NCI-H69 (cell line): ENCODE results near the gene GJA3.
"Not testable (repeated sequence)": the region's sequence is repeated elsewhere in the genome, so short reads cannot be mapped to it uniquely, and the experiment has no call there.

Experiments
- DNase-seq: peaks from one replicate; lab custom pipeline; 2025; lab: John Stamatoyannopoulos, UW

Gene GJA3

DNA sequence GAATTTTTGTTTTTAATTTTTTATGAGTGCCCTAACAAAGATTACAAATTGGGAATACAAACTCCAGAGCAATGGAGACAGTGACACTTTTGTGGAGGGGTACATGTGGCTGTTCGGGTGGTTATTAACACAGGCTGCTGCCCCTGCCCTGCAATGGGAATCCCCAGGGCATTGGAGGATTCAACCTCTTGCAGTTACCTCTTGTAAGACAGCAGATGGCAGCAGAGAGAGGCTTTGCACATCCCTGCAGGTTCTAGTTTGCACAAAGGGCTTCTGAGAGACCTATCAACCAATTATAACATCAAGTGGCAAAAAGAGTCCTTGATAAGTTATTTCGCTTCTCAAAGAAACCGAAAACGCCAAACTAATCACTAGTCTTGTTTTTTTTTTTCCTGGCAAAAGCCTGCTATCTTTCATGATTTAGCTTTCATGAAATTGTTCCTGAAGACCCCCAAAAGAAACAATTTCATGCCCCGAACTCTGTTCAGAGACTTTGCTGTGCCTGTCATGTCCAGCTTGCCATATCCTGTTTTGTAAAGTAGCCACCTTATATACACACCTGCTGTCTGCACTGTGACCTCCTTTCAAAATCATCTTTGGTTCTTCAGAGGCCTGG is 21.5 kb upstream of the GJA3 start:
- peak; percentile 63 for DNase-seq

DNA sequence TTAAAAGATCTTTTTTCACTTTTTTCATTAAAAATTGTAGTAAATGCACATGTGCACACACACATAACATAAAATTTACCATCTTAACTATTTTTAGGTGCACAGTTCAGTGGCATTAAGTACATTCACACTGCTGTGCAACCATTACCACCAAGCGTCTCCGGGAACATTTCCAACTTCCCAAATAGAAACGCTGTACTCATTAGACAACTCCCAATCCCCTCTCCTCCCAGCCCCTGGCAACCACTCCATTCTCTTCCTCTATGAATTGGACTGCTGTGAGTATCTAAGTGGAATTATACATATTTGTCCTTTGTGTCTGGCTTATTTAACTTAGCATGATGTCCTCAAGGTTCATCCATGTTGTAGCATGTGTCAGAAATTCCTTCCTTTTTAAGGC is 20.3 kb upstream of the GJA3 start:
- no peak for DNase-seq

DNA sequence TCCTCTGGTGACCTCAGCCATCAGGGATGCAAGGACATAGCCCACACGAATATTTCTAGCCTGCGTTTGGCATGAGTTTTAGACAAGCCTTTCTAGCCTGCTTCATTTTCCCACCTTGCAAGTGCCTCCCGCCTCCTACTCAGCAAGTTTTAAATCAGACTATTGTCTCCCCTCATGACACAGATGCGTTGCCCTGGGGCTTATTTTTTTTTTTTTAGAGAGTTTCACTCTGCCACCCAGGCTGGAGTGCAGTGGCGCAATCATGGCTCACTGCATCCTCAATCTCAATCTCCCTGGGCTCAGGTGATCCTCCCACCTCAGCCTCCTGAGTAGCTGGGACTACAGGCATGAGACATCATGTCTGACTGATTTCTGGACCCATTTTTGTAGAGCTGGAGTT is 17.3 kb upstream of the GJA3 start:
- DNase-seq, result no peak

DNA sequence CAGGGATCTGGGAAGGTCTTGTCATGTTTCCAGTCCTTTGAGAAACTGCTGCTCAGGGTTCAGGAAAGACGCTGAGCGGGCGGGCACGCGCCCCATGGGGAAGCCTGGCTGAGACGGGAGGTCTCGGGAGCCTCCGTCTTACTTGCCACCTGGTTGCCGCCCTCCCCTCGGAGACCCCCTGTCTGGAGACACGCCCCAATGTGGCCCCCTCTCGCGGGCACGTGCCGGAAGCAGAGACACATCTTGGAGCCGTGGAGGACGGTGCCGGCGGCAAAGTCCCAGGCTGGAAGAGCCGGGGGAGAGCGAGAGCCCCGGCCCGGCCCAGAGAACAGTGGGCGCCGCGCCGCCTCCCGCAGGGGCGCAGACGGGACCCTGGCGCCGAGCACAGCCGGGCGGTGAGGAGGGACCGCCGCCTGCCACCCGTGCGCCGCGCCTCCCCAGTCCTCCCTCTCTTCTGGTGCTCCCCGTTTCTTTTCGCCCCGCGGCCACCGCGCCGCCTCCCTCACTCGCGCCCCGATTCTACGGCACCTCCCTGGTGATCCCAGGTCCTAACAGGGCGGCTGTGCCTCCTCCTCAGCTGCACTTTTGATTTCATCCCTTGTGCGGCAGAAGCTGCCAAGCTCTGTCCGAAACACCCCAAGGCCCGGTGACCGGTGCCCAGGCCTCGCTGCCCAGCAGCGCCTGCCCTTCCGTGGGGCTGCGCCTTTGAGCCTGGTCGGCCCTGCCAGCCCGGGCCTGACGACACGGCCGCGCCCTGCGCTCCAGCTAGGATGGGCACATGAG is 16.4 kb upstream of the GJA3 start:
- DNase-seq, result no peak

DNA sequence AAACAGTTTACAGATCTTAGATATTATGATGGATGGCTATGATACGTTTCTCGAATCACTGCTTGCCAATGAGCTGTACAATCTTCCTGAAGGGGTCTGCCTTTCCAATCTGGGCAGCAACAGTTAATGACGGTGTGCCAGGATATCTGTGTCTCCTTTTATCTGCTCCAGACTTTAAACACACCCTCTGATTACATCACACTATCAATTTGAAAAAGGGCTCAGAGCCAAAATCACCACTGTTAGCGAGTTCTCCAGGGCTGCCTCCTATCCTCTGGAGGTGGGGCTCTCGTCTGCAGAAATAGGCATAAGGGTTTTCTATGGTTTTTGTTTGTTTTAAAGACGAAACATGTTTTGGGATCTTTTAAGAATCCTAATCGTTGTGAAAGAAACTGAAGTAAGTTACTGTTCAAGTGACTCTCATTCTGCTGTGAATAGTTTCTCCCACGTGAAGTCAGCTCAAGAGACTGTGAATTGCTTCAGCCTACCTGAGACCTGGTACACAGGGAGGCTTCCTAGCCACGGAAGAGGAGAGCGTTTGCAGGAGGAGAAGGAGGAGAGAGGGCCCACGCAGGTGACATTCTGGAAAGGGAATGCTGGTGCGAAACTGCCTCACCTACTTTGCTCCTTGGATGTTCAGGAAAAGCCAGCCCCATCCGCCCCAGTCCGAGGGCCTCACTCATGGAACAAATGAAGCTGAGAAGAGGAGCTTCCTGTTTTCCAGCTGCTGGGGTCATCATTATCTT is 15.2 kb upstream of the GJA3 start:
- peak; percentile 37 for DNase-seq

DNA sequence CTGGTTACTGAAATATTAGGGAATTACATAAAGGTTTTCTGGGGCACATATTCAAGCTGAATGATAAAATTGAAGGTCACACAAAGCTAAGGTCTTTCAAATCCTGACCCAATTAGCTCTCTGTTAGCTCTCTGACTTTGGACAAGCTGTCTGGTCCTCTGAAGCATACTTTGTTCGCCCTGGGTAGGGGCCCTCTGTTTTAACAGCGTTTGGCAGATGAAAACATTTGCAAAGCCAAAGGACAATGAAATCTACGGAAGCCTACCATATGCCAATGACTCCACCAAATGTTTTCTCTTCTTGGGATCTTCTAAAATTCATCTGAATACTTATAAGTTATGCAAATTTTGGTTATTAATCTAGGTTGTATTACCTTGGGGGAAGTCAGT is 14.5 kb upstream of the GJA3 start:
- no peak for DNase-seq

DNA sequence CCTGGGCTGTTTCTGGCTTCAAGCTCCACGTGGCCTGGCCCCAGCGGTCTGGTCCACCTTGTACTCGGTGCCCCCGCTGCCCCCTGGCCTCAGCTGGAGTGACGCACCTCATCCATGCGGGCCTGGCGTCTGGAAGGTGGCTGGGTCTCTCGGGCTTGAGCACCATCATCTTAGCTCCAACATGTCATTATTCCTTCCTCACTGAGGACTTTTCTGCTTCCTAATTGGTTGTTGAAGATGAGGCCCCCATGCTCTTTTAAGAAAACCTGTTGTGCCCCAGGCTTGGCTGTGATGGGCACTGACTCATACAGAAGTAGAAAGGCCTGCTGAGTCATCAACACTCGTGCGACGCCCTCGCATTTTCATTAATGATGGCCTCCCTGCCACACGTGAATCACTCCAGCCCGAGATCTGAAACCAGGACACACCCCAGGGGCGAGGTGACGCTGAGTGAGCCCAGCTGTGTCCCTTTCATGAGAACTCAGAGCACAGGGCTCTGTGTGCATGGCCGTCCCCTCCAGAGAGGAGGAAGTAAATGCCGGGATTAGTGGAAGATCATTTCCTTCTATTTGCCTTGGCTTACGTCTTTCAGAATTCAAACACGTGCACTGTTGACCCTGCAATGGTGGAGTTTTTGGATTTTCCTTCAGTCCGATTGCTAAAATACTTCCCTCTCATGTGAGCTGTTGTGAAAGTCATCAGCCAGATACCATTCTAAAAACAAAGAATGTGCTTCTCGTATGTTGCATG is 14.0 kb upstream of the GJA3 start:
- peak; percentile 68 for DNase-seq

DNA sequence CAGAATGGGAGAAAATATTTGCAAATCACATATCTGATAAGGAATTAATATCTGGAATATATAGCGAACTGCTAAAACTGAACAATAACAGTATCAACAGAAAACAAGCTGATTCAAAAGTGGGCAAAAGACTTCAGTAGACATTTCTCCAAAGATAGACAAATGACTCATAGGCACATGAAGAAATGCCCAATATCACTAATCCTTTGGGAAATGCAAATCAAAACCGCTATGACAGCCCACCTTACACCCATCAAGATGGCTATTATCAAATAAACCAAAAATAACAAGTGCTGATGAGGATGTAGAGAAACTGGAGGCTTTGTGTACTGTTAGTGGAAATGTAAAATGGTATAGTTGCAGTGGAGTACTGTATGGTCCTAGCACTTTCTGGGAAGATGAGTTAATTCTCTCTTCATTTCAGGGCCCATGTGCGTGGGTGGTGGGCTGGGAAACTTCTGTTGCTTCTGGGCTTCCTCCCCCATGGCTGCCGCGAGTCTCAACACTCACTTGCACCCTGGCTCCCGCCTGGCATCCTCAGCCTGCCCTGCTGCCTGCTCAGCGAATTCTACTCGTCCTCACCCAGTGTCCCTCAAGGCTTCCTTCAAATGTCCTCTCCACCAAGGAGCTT is 12.4 kb upstream of the GJA3 start:
- DNase-seq, result no peak

DNA sequence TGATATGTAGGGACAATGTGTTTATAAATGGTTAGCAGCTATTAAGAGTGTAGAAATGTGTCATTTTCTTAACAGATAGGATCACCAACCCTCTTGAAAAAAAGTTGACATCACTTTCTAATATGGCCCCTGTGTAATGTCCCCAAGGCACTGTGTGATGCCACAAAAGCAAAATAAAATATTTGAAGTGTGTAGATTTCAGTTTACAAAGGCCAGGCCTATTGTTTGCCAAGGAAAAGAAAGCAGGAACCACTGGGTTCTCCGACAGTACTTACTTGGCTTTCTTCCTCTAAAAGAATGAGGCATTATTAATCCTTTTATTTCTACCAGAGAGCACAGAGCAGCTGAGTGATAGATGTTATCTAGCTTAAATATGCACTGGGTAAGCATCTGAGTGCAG is 10.5 kb upstream of the GJA3 start:
- no peak for DNase-seq

DNA sequence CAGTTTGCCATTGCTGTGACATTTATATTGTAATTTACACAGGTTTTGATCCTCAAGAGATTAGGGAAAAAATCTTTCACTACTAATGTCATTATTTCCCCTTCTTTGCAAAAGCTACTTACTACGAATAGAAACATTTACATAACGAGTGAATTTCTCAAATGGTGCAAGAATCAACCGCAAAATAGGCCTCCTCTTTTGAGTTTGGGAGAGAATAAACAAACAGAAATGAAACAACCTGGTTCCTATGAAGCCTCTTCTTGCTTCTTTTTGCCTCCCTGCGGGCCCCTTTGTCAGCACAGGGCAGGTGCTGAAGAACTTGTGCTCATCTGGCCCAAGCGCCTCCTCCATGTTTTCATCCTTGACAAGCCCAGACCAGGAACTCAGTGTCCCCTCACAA is 10.1 kb upstream of the GJA3 start:
- no peak for DNase-seq

DNA sequence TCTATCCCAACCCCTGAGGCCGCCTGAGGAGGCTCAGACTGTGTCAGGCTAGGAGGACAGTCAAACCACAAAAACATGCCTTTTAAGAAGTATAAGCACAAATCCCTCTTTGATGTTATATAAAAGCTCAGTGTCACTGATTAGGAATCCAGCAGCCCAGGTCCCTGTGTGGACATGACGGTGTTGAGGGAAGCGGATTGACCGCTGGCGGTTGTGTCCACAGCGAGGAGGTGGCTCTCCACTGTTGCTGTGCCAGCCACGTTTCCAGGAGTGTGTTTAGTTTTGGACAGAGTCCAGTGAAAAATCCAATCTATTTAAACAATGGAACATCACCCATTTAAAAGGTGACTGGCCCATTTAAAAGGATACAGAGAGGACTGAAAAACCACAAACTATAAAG is 7.5 kb upstream of the GJA3 start:
- DNase-seq, result no peak

DNA sequence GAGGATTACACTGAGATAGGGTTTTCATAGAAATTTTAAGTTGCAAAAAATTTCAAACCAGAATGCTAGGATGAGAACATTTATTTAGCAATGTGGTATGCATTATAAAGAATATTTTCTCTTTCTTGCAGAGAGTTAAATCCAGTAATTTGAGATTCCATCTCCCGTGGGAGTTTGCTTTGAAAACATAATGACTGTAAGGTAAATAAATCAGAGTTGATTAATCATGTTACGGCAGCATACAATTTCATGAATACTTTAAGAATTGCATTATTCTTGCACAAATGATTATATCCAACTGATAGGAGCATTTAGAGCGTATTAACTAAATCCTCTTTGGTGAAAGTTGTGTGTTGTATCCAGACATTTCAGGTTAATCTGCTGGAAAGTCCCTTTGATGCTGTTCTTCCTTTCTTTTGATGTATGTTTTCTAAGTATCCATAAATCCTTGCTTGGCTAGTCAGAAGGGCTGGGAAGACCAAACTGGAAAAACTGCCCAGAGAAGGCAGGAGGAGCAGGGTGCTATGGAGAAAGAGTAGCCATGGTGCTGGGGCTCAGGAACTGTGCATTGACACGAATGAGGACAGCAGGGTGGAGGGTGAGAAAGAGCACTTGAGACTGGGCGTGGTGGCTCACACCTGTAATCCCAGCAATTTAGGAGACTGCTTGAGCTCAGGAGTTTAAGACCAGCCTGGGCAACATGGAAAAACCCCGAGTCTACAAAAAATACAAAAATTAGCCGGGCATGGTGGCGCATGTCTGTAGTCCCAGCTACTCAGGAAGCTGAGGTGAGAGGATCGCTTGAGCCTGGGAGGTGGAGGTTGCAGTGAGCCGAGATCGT is 4.8 kb upstream of the GJA3 start:
- peak; percentile 25 for DNase-seq

DNA sequence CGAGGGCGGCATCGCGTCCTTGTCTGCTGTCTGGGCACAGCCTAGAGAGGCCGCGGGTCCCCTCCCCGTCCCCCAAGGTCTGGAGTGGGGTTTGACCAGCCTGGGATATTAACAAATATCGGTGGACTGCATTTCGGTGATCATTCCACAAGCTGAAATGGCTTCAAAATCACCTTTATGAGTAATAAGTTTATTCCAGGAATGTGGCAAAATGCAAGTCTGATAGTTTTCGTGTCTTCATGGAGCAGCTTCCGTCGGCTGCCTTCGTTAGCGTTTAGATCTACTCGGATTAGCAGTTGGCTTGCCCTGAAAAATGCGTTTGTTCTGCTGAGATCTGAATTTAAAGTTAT is 1.1 kb upstream of the GJA3 start:
- no peak for DNase-seq

DNA sequence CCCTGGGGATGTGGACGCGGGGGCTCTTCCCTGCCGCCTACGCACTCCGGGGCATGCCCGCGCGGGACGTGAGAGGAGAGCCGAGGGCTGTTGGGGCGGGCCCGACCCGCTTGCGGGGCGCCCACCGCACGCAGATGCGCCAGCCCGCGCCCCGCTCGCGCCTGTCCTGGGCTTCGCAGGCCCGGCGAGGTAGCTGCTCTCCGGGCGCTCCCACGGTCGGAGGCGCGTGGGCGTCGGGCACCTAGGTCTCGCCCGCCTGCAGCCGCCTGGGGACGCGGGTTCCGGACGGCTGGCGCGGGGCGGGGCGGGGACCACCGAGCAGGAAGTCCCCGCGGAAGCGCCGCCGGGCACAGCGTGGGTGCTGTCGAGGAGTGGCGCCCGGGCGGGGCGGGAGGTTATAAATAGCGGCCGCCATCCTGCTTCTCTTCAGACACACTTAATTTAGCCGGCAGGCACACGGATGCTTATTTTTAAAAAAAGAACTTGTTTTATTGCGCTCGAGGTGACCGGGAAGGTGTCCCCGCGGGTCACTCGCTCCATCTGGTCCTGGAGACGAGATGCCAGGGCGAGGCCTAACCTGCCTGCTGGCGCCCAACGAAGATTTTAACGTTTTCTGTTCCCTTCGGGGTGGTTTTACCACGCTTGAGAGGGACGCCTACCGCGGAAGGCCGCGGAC is 561 bp upstream of the GJA3 start:
- DNase-seq, result peak; percentile 1

DNA sequence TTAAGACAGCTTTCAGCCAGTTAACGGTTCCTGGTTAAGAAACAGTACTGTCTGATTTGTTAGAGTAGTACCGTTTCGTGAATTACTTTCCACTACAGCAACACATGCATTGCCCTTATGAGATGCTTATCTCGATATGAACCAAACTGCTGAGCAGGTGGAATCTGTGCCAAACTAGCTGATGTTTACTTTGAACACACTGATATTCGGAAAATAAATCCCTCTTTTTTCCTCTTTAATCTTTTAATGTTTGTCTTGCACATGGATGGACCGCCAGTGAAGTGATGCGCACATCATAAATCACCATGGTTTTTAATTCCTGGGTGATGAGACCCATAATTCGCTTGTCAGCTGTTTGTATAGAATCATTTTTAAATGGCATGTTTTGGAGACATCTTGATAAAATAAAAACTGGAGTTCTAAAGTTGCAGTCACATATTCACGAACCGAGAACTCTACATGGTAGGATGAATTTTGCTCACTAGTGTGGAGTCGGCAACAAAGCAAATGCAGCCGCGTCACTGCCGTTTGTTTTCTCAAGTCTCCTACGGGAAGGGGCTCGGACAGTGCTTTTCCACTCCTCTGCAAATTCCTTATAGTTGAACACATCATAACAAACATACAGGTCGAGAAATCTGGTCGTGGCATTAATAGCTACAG is 1.1 kb downstream of the GJA3 start:
- DNase-seq, result peak; percentile 10

DNA sequence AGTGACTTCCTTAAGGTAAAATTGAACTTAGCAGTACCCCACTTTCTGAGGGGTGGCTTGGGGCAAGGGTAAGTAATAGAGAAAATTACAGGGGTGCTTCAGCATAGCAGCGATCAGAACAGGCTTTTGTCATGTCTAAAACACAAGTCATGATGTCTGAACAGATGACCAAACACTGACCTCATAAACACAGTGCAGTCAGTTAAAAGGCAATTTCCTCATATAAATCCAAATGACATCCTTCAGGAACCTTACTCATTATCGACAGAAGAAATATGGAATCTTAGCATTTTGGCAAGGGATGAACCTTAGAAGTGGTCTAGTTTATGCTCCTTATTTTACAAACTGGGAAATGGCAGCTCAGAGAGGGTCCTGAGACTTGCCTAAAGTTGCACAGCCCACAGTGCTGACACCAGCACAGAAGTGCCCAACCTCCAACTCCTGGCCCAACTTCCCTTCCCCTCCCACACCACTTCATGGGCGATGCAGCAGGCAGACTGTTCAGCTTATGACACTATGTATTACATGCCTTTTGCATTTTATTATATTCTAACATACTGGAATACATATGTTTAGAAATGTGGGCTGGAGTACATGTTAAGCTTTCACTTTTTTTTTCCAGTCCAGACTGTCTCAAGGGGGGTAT is 3.6 kb downstream of the GJA3 start:
- no peak for DNase-seq

DNA sequence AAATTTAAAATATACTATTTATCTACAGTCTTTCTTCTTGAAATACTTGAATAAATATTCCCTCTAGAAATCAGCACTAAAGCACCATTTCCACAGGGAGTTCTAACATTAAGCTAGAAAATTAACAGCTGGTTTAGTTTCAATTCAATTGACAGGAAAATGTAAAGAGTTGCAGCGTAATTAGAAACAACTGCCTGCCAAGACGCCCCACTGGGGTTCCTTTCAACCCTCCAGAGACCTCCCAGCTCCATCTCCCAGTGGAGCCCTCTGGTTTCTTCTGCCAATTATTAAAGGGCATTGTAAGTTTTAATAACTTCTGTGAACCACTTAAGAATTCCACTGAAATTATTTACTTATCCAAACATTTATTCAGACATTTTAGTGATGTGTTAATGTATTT is 4.2 kb downstream of the GJA3 start:
- DNase-seq, result peak; percentile 42

DNA sequence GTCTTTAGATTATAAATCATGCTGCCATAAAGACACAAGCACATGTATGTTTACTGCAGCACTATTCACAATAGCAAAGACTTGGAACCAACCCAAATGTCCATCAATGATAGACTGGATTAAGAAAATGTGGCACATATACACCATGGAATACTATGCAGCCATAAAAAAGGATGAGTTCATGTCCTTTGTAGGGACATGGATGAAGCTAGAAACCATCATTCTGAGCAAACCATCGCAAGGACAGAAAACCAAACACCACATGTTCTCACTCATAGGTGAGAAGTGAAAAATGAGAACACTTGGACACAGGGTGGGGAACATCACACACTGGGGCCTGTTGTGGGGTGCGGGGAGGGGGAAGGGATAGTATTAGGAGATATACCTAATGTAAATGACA is 7.6 kb downstream of the GJA3 start:
- not testable (repeated sequence) for DNase-seq

DNA sequence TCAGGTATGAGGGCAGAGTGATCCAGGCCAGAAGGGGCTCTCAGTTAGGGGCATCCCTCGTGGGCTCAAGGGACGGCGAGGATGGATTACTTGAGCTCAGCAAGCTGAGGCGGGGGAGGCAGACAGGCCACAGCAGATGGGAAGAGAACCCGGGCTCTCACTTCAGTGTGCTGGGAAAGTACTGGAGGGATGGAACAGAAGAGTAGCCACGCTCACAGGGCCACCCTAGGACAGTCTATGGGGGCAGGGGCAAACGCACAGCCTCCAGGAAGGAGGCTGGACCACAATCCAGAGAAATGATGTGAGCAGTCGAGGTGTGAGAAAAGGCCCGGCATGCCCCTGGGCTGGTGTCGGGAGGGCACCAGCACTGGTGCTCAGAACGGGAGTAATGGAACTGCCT is 9.2 kb downstream of the GJA3 start:
- no peak for DNase-seq

DNA sequence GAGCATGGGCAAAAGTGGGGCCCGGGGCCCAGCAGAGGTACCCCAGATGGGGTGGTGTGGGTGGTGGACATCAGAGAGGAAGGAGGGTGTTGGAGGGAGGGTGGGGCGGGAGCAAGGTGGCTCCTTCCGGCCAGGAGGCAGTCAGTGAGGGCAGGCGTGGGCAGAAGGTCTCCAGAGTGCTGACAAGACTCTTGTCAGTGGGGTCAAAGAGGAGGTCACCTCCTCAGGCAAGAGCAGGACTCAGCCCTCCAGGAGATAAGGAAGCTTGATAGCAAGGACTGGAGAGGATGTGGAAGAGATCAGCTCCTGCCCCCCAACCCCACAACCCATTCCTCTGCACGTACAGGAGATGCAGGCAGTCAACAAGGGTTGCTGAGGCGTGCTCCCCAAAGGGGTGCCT is 9.8 kb downstream of the GJA3 start:
- DNase-seq, result no peak
